ENCODE results near the gene CD84.
A peak's percentile ranks its signal among the peaks of the same experiment; 100 is the strongest.

Gene CD84

GRCh38 chr1:160625725-160626498 is 46.6 kb upstream of the CD84 start:
- H3K4me3 ChIP-seq (replicated peaks; ENCODE audit: insufficient read depth, low read length), result no peak overlapping the region
- TF ChIP-seq SPI1 (IDR thresholded peaks at IDR 0.05; ENCODE audit: borderline replicate concordance, low read depth), result no peak
- TF ChIP-seq GABPA (IDR thresholded peaks at IDR 0.05; ENCODE audit: low read depth), result no peak
- TF ChIP-seq CTCF (IDR thresholded peaks at IDR 0.05; ENCODE audit: insufficient read depth, low read length), result no peak
- no peak for TF ChIP-seq POLR2AphosphoS5 (IDR thresholded peaks at IDR 0.05; ENCODE audit: low read depth)
- no peak for TF ChIP-seq REST (IDR thresholded peaks at IDR 0.05; ENCODE audit: insufficient replicate concordance, low read depth)
- peak in 1 of 2 experiments; percentile 21 for DNase-seq (ENCODE audit: low read depth in 1 of 2, low spot score in 1 of 2)
- no peaks in the 10 kb centered on the region for H3K27me3 ChIP-seq (ENCODE audit: insufficient read depth, poor library complexity, severe bottlenecking)
- no peak overlapping the region for H3K27ac ChIP-seq (replicated peaks)

- no peak overlapping the region for H3K4me3 ChIP-seq (replicated peaks; ENCODE audit: insufficient read depth, low read length)
- no peak for DNase-seq (ENCODE audit: low read depth in 1 of 2, low spot score in 1 of 2)
- H3K27me3 ChIP-seq (ENCODE audit: insufficient read depth, poor library complexity, severe bottlenecking), result no peaks in the 10 kb centered on the region
- no peak for TF ChIP-seq CTCF (IDR thresholded peaks at IDR 0.05; ENCODE audit: insufficient read depth, low read length)
- no peak for TF ChIP-seq GABPA (IDR thresholded peaks at IDR 0.05; ENCODE audit: low read depth)
- TF ChIP-seq POLR2AphosphoS5 (IDR thresholded peaks at IDR 0.05; ENCODE audit: low read depth), result no peak
- no peak for TF ChIP-seq SPI1 (IDR thresholded peaks at IDR 0.05; ENCODE audit: borderline replicate concordance, low read depth)
- no peak for TF ChIP-seq REST (IDR thresholded peaks at IDR 0.05; ENCODE audit: insufficient replicate concordance, low read depth)
- no peak overlapping the region for H3K27ac ChIP-seq (replicated peaks)
These were observed 46.0 kb upstream of the CD84 start for GRCh38 chr1:160625321-160625720.

GRCh38 chr1:160624464-160624863 is 45.2 kb upstream of the CD84 start:
- Histone ChIP-seq H3K27me3 (ENCODE audit: insufficient read depth, poor library complexity, severe bottlenecking) (no peaks in the 10 kb centered on the region), H3K4me3 (replicated peaks; ENCODE audit: insufficient read depth, low read length) (no peak overlapping the region), H3K27ac (replicated peaks) (no peak overlapping the region)
- DNase-seq (ENCODE audit: low read depth in 1 of 2, low spot score in 1 of 2), result no peak
- no peak for TF ChIP-seq REST (IDR thresholded peaks at IDR 0.05; ENCODE audit: insufficient replicate concordance, low read depth)
- TF ChIP-seq POLR2AphosphoS5 (IDR thresholded peaks at IDR 0.05; ENCODE audit: low read depth), result no peak
- TF ChIP-seq CTCF (IDR thresholded peaks at IDR 0.05; ENCODE audit: insufficient read depth, low read length), result no peak
- no peak for TF ChIP-seq GABPA (IDR thresholded peaks at IDR 0.05; ENCODE audit: low read depth)
- TF ChIP-seq SPI1 (IDR thresholded peaks at IDR 0.05; ENCODE audit: borderline replicate concordance, low read depth), result no peak
